GM18526 (cell line): ENCODE measurements around the gene MGMT.

Experiments
- POLR2A ChIP-seq: IDR thresholded peaks from 3 replicates; pipeline ENCODE4 v1.6.1; 2011; ENCODE audit not compliant: insufficient read length; ENCODE audit errors: extremely low read depth

MGMT gene

GRCh38 chr10:129766611-129767550 is 299.8 kb downstream of the MGMT start:
- no peak for TF ChIP-seq POLR2A

GRCh38 chr10:129767751-129768150 is 300.7 kb downstream of the MGMT start:
- no peak for TF ChIP-seq POLR2A

- TF ChIP-seq POLR2A, result no peak
Observed at GRCh38 chr10:129768437-129769355, 301.7 kb downstream of the MGMT start.

- no peak for TF ChIP-seq POLR2A
Observed at GRCh38 chr10:129769381-129770116, 302.5 kb downstream of the MGMT start.

GRCh38 chr10:129770286-129770685 is 303.2 kb downstream of the MGMT start:
- no peak for TF ChIP-seq POLR2A

- no peak for TF ChIP-seq POLR2A
Observed at GRCh38 chr10:129771024-129771423, 304.0 kb downstream of the MGMT start.

- no peak for TF ChIP-seq POLR2A
Observed at GRCh38 chr10:129771576-129771975, 304.5 kb downstream of the MGMT start.

- no peak for TF ChIP-seq POLR2A
Observed at GRCh38 chr10:129771991-129772431, 305.0 kb downstream of the MGMT start.

GRCh38 chr10:129772468-129773358 is 305.7 kb downstream of the MGMT start:
- no peak for TF ChIP-seq POLR2A

GRCh38 chr10:129773359-129773990 is 306.4 kb downstream of the MGMT start:
- TF ChIP-seq POLR2A, result no peak

GRCh38 chr10:129774082-129774735 is 307.2 kb downstream of the MGMT start:
- no peak for TF ChIP-seq POLR2A

GRCh38 chr10:129774736-129775401 is 307.8 kb downstream of the MGMT start:
- no peak for TF ChIP-seq POLR2A

GRCh38 chr10:129775681-129776080 is 308.6 kb downstream of the MGMT start:
- no peak for TF ChIP-seq POLR2A
